Measurements from ENCODE around the gene TTC9B.

TTC9B gene

GRCh38 chr19:40200341-40201099 lies 17.7 kb downstream of the TTC9B start:
- TF ChIP-seq CTCF (conservative IDR thresholded peaks at IDR 0.05; ENCODE audit: low read length): no peak
- no peak for DNase-seq (ENCODE audit: low read depth)
- no peak overlapping the region for H3K4me3 ChIP-seq (ENCODE audit: low read length)

GRCh38 chr19:40198272-40198990 lies 19.8 kb downstream of the TTC9B start:
- TF ChIP-seq CTCF (conservative IDR thresholded peaks at IDR 0.05; ENCODE audit: low read length): no peak
- DNase-seq (ENCODE audit: low read depth): no peak
- no peak overlapping the region for H3K4me3 ChIP-seq (ENCODE audit: low read length)

- peak; percentile 69 for DNase-seq (ENCODE audit: low read depth)
Observed at GRCh38 chr19:40193587-40193849, 24.7 kb downstream of the TTC9B start.

GRCh38 chr19:40192758-40193586 lies 25.2 kb downstream of the TTC9B start:
- H3K4me3 ChIP-seq (ENCODE audit: low read length): peak overlapping the region; percentile 83
- DNase-seq (ENCODE audit: low read depth): no peak
- TF ChIP-seq CTCF (conservative IDR thresholded peaks at IDR 0.05; ENCODE audit: low read length): no peak

More at GRCh38 chr19:40193587-40193849, 24.7 kb downstream of the TTC9B start:
- no peak overlapping the region for H3K4me3 ChIP-seq (ENCODE audit: low read length)
- TF ChIP-seq CTCF (conservative IDR thresholded peaks at IDR 0.05; ENCODE audit: low read length): no peak

- TF ChIP-seq CTCF (conservative IDR thresholded peaks at IDR 0.05; ENCODE audit: low read length): no peak; the same call in 1 of the 2 replicates
- peak; percentile 20 for DNase-seq (ENCODE audit: low read depth)
- H3K4me3 ChIP-seq (ENCODE audit: low read length): peak overlapping the region; percentile 83
Observed at GRCh38 chr19:40191836-40192646, 26.1 kb downstream of the TTC9B start.

- no peak for TF ChIP-seq CTCF (conservative IDR thresholded peaks at IDR 0.05; ENCODE audit: low read length)
- peak; percentile 73 for DNase-seq (ENCODE audit: low read depth)
- peak within 1 kb of the TSS; percentile 83 for H3K4me3 ChIP-seq (ENCODE audit: low read length)
Observed at GRCh38 chr19:40190891-40191835, 27.0 kb downstream of the TTC9B start, which contains the start of gene MAP3K10. MAP3K10 (plus strand) TSS chr19:40191426; CDS start chr19:40192032, 606 bp downstream.

Data from AG10803 (cell line).